NOMO-1 treated with DMSO at 0.1 percent for 48 hours (cell line): ENCODE data around the gene EFNA5.
"Not testable (repeated sequence)": the region's sequence is repeated elsewhere in the genome, so short reads cannot be mapped to it uniquely, and the experiment has no call there.

Experiments used
- DNase-seq: peaks from one replicate; lab custom pipeline; 2025; ENCODE audit not compliant: unreplicated experiment; lab: John Stamatoyannopoulos, UW

The EFNA5 gene

GRCh38 chr5:107466233-107466769, 204.4 kb downstream of the EFNA5 start:
- DNase-seq: no peak

GRCh38 chr5:107464876-107465275, 205.9 kb downstream of the EFNA5 start:
- DNase-seq: no peak

- DNase-seq: no peak
These were observed 206.3 kb downstream of the EFNA5 start for GRCh38 chr5:107464416-107464815.

- no peak for DNase-seq
These were observed 207.0 kb downstream of the EFNA5 start for GRCh38 chr5:107463731-107464130.

- no peak for DNase-seq
These were observed 209.0 kb downstream of the EFNA5 start for GRCh38 chr5:107461770-107462169.

GRCh38 chr5:107460789-107461188, 209.9 kb downstream of the EFNA5 start:
- DNase-seq: no peak

GRCh38 chr5:107459605-107460004, 211.1 kb downstream of the EFNA5 start:
- DNase-seq: no peak

- no peak for DNase-seq
These were observed 212.4 kb downstream of the EFNA5 start for GRCh38 chr5:107458322-107458721.

- no peak for DNase-seq
These were observed 212.9 kb downstream of the EFNA5 start for GRCh38 chr5:107457881-107458280.

GRCh38 chr5:107457138-107457537, 213.6 kb downstream of the EFNA5 start:
- no peak for DNase-seq

GRCh38 chr5:107456281-107456715, 214.4 kb downstream of the EFNA5 start:
- peak; percentile 36 for DNase-seq

- no peak for DNase-seq
These were observed 215.6 kb downstream of the EFNA5 start for GRCh38 chr5:107455111-107455544.

- DNase-seq: not testable (repeated sequence)
These were observed 218.9 kb downstream of the EFNA5 start for GRCh38 chr5:107451827-107452226.

- DNase-seq: no peak
These were observed 219.7 kb downstream of the EFNA5 start for GRCh38 chr5:107451028-107451427.

GRCh38 chr5:107450531-107450930, 220.2 kb downstream of the EFNA5 start:
- DNase-seq: peak; percentile 27

GRCh38 chr5:107449369-107449768, 221.4 kb downstream of the EFNA5 start:
- no peak for DNase-seq

GRCh38 chr5:107447587-107447986, 223.2 kb downstream of the EFNA5 start:
- DNase-seq: no peak

GRCh38 chr5:107446972-107447371, 223.8 kb downstream of the EFNA5 start:
- no peak for DNase-seq

- DNase-seq: no peak
These were observed 226.4 kb downstream of the EFNA5 start for GRCh38 chr5:107444300-107444699.

GRCh38 chr5:107443897-107444296, 226.8 kb downstream of the EFNA5 start:
- DNase-seq: no peak

GRCh38 chr5:107442452-107442851, 228.3 kb downstream of the EFNA5 start:
- no peak for DNase-seq

GRCh38 chr5:107439832-107440231, 230.9 kb downstream of the EFNA5 start:
- DNase-seq: no peak

GRCh38 chr5:107437986-107438510, 232.7 kb downstream of the EFNA5 start:
- DNase-seq: no peak
